ENCODE results near the gene RAB26.

RAB26 gene

DNA sequence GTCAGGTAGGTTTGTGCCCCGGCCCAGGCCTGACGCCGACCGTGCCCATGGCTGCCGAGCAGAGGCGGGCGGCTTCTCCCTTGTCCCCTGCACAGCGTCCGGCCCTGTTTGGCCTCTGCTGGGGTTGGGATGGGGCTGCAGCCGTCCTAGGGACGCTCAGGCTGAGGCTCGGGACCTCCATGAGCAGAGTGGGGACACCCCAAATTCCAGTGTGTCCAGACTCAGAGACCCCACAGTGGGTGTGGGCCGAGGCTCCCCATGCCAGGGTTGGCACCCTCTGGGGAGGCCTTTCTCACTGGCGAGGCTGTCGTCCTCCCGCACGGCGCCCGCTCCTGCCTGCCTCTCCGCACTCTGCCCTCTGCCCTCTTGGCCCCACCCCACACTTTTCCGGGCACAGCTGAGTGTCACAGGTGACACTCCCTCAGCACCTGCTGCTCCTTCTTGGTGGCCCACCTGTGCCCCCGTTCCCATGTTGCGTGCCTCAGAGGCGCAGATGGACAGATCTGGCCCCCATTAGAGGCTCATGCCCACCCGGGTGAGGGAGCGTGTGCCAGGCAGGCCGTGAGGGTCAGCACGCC is 23.3 kb downstream of the RAB26 start:
- Histone ChIP-seq H4K12ac (ENCODE audit: low read depth, low read length) (no peak overlapping the region), H2BK12ac (ENCODE audit: low read length) (no peak overlapping the region), H2BK5ac (ENCODE audit: low read depth, low read length, poor library complexity) (no peak overlapping the region), H3K9ac (ENCODE audit: low read length) (no peak overlapping the region), H3K27ac (ENCODE audit: low read depth, low read length) (no peak overlapping the region), H3K9me3 (ENCODE audit: insufficient read depth, low read depth, low read length) (peaks cover 2% of the 10 kb centered on the region), H3K23ac (ENCODE audit: low read length) (no peak overlapping the region), H4K91ac (ENCODE audit: low read depth, low read length) (no peak overlapping the region), H3K79me1 (ENCODE audit: low read length) (no peaks in the 10 kb centered on the region), H2AFZ (ENCODE audit: insufficient read depth, low read length, poor library complexity) (no peak overlapping the region), H4K8ac (ENCODE audit: low read depth, low read length) (no peak overlapping the region), H3K4me2 (ENCODE audit: low read length) (no peak overlapping the region), H3K18ac (ENCODE audit: low read length) (no peak overlapping the region), H3K79me2 (ENCODE audit: control insufficient read depth, insufficient read depth, low read length, poor library complexity) (no peaks in the 10 kb centered on the region), H3K36me3 (ENCODE audit: control insufficient read depth in 1 of 2, insufficient read depth in 2 of 2, low read length in 2 of 2) (peaks cover 90% of the 10 kb centered on the region in 2 experiments), H3K4me1 (ENCODE audit: control insufficient read depth in 1 of 2, insufficient read depth in 2 of 2, low read length in 2 of 2) (no peaks in the 10 kb centered on the region), H3K27me3 (ENCODE audit: insufficient read depth, low read length) (no peaks in the 10 kb centered on the region), H3K4me3 (ENCODE audit: low read depth, low read length) (no peak overlapping the region), H2AK5ac (ENCODE audit: low read length) (no peak overlapping the region), H3K14ac (ENCODE audit: low read length) (no peak overlapping the region), H3K4ac (ENCODE audit: low read depth, low read length) (no peak overlapping the region), H2BK120ac (ENCODE audit: insufficient read depth, low read length, poor library complexity) (no peak overlapping the region)
- DNase-seq = no peak
- WGBS (ENCODE audit: extremely low coverage, insufficient coverage, insufficient read length) = no CpG with 5 or more reads among the region's 28 CpGs

DNA sequence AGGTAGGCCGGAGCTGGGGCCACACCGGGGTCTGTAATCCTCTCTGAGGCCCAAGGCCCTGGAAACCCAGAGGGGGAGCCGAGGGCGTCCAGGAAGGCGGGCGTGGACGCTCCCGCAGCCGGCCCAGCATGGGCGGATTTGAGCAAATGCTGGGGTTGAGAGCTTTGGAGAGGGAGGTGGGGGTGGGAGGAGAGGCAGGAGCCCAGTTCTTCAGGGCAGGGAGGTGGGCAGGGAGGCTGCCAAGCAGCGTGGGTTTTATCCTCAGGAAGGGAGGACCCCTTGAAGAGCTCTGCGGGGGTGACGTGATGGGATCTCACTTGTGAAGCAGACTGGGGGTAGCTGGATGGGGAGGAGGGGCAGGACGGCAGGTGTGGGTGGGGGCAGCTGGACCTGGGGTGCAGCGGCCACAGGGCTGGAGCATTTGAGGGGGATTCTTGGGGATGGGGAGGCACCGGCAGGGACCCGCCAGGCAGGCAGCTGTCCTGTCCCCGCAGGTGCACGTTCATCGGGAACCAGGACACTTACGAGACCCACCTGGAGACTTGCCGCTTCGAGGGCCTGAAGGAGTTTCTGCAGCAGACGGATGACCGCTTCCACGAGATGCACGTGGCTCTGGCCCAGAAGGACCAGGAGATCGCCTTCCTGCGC is 24.4 kb downstream of the RAB26 start:
- Histone ChIP-seq H2BK5ac (ENCODE audit: low read depth, low read length, poor library complexity) (no peak overlapping the region), H3K23ac (ENCODE audit: low read length) (no peak overlapping the region), H2BK12ac (ENCODE audit: low read length) (no peak overlapping the region), H3K27me3 (ENCODE audit: insufficient read depth, low read length) (no peaks in the 10 kb centered on the region), H3K14ac (ENCODE audit: low read length) (no peak overlapping the region), H3K36me3 (ENCODE audit: control insufficient read depth in 1 of 2, insufficient read depth in 2 of 2, low read length in 2 of 2) (peaks cover 90 to 91% of the 10 kb centered on the region in 2 experiments), H2AFZ (ENCODE audit: insufficient read depth, low read length, poor library complexity) (no peak overlapping the region), H3K18ac (ENCODE audit: low read length) (no peak overlapping the region), H3K9me3 (ENCODE audit: insufficient read depth, low read depth, low read length) (peaks cover 4% of the 10 kb centered on the region), H3K9ac (ENCODE audit: low read length) (no peak overlapping the region), H4K12ac (ENCODE audit: low read depth, low read length) (no peak overlapping the region), H3K79me1 (ENCODE audit: low read length) (no peaks in the 10 kb centered on the region), H4K91ac (ENCODE audit: low read depth, low read length) (no peak overlapping the region), H3K4me2 (ENCODE audit: low read length) (no peak overlapping the region), H3K4ac (ENCODE audit: low read depth, low read length) (no peak overlapping the region), H4K8ac (ENCODE audit: low read depth, low read length) (no peak overlapping the region), H2AK5ac (ENCODE audit: low read length) (no peak overlapping the region), H3K4me3 (ENCODE audit: low read depth, low read length) (no peak overlapping the region), H3K4me1 (ENCODE audit: control insufficient read depth in 1 of 2, insufficient read depth in 2 of 2, low read length in 2 of 2) (no peaks in the 10 kb centered on the region), H2BK120ac (ENCODE audit: insufficient read depth, low read length, poor library complexity) (no peak overlapping the region), H3K27ac (ENCODE audit: low read depth, low read length) (no peak overlapping the region), H3K79me2 (ENCODE audit: control insufficient read depth, insufficient read depth, low read length, poor library complexity) (no peaks in the 10 kb centered on the region)
- DNase-seq = no peak
- WGBS (ENCODE audit: extremely low coverage, insufficient coverage, insufficient read length) = no CpG with 5 or more reads among the region's 29 CpGs

DNA sequence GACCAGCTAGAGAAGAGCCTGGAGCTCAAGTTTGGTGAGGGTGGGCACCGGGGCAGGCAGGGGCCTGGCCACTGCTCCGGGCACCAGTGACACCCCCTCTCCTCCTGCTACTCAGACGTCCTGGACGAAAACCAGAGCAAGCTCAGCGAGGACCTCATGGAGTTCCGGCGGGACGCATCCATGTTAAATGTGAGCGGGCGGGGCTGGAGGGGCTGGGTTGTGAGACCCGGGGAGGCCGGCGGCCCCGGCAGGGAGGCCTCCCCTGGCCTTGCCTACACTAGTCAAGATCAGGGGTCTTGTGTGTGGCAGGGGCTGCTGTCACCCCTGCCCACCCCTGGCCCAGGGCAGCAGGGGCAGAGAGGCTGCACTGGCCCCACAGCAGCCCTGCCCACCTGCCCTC is 24.9 kb downstream of the RAB26 start:
- DNase-seq = no peak
- Histone ChIP-seq H3K4me2 (ENCODE audit: low read length) (no peak overlapping the region), H3K79me2 (ENCODE audit: control insufficient read depth, insufficient read depth, low read length, poor library complexity) (no peaks in the 10 kb centered on the region), H3K4me3 (ENCODE audit: low read depth, low read length) (no peak overlapping the region), H3K4me1 (ENCODE audit: control insufficient read depth in 1 of 2, insufficient read depth in 2 of 2, low read length in 2 of 2) (no peaks in the 10 kb centered on the region), H2BK5ac (ENCODE audit: low read depth, low read length, poor library complexity) (no peak overlapping the region), H3K9ac (ENCODE audit: low read length) (no peak overlapping the region), H3K14ac (ENCODE audit: low read length) (no peak overlapping the region), H3K23ac (ENCODE audit: low read length) (no peak overlapping the region), H3K27ac (ENCODE audit: low read depth, low read length) (no peak overlapping the region), H2AFZ (ENCODE audit: insufficient read depth, low read length, poor library complexity) (no peak overlapping the region), H4K91ac (ENCODE audit: low read depth, low read length) (no peak overlapping the region), H2BK120ac (ENCODE audit: insufficient read depth, low read length, poor library complexity) (no peak overlapping the region), H3K36me3 (ENCODE audit: control insufficient read depth in 1 of 2, insufficient read depth in 2 of 2, low read length in 2 of 2) (peaks cover 84 to 86% of the 10 kb centered on the region in 2 experiments), H3K27me3 (ENCODE audit: insufficient read depth, low read length) (no peaks in the 10 kb centered on the region), H3K79me1 (ENCODE audit: low read length) (no peaks in the 10 kb centered on the region), H4K12ac (ENCODE audit: low read depth, low read length) (no peak overlapping the region), H2BK12ac (ENCODE audit: low read length) (no peak overlapping the region), H3K4ac (ENCODE audit: low read depth, low read length) (no peak overlapping the region), H3K18ac (ENCODE audit: low read length) (no peak overlapping the region), H3K9me3 (ENCODE audit: insufficient read depth, low read depth, low read length) (peaks cover 6% of the 10 kb centered on the region), H2AK5ac (ENCODE audit: low read length) (no peak overlapping the region), H4K8ac (ENCODE audit: low read depth, low read length) (no peak overlapping the region)
- WGBS (ENCODE audit: extremely low coverage, insufficient coverage, insufficient read length) = no CpG with 5 or more reads among the region's 14 CpGs

DNA sequence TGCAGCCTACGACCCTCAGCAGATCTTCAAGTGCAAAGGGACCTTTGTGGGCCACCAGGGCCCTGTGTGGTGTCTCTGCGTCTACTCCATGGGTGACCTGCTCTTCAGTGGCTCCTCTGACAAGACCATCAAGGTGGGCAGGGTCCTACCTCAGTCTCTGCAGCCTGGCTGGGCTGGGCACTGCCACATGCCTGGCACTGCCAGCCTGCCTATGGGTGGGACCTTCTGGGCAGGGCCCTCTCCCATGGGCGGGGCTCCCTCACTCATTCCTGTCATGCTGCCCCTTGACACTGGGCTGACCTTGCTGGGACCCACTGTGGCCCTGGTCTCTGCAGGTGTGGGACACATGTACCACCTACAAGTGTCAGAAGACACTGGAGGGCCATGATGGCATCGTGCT is 25.5 kb downstream of the RAB26 start:
- Histone ChIP-seq H3K14ac (ENCODE audit: low read length) (no peak overlapping the region), H3K4ac (ENCODE audit: low read depth, low read length) (no peak overlapping the region), H2BK5ac (ENCODE audit: low read depth, low read length, poor library complexity) (no peak overlapping the region), H2AK5ac (ENCODE audit: low read length) (no peak overlapping the region), H4K91ac (ENCODE audit: low read depth, low read length) (no peak overlapping the region), H3K23ac (ENCODE audit: low read length) (no peak overlapping the region), H3K4me1 (ENCODE audit: control insufficient read depth in 1 of 2, insufficient read depth in 2 of 2, low read length in 2 of 2) (no peaks in the 10 kb centered on the region), H4K8ac (ENCODE audit: low read depth, low read length) (no peak overlapping the region), H3K27me3 (ENCODE audit: insufficient read depth, low read length) (no peaks in the 10 kb centered on the region), H3K36me3 (ENCODE audit: control insufficient read depth in 1 of 2, insufficient read depth in 2 of 2, low read length in 2 of 2) (peaks cover 81% of the 10 kb centered on the region in 2 experiments), H3K4me3 (ENCODE audit: low read depth, low read length) (no peak overlapping the region), H2AFZ (ENCODE audit: insufficient read depth, low read length, poor library complexity) (no peak overlapping the region), H3K9me3 (ENCODE audit: insufficient read depth, low read depth, low read length) (peaks cover 8% of the 10 kb centered on the region), H4K12ac (ENCODE audit: low read depth, low read length) (no peak overlapping the region), H3K79me2 (ENCODE audit: control insufficient read depth, insufficient read depth, low read length, poor library complexity) (no peaks in the 10 kb centered on the region), H3K18ac (ENCODE audit: low read length) (no peak overlapping the region), H2BK12ac (ENCODE audit: low read length) (no peak overlapping the region), H2BK120ac (ENCODE audit: insufficient read depth, low read length, poor library complexity) (no peak overlapping the region), H3K9ac (ENCODE audit: low read length) (no peak overlapping the region), H3K4me2 (ENCODE audit: low read length) (no peak overlapping the region), H3K27ac (ENCODE audit: low read depth, low read length) (no peak overlapping the region), H3K79me1 (ENCODE audit: low read length) (no peaks in the 10 kb centered on the region)
- DNase-seq = no peak
- no CpG with 5 or more reads among the region's 4 CpGs for WGBS (ENCODE audit: extremely low coverage, insufficient coverage, insufficient read length)

Measured in trophoblast cell (in vitro differentiated cells and primary cell).